ENCODE data around the gene PTCH1.

GRCh38 chr9:95468791-95469190, 48.0 kb downstream of the PTCH1 start:
- TF ChIP-seq POLR2A (IDR thresholded peaks at IDR 0.05; ENCODE audit: low read depth, low read length) (no peak), POLR2AphosphoS5 (IDR thresholded peaks at IDR 0.05; ENCODE audit: low read depth, low read length) (no peak)
